ENCODE results near the gene NPAS3.

DNA sequence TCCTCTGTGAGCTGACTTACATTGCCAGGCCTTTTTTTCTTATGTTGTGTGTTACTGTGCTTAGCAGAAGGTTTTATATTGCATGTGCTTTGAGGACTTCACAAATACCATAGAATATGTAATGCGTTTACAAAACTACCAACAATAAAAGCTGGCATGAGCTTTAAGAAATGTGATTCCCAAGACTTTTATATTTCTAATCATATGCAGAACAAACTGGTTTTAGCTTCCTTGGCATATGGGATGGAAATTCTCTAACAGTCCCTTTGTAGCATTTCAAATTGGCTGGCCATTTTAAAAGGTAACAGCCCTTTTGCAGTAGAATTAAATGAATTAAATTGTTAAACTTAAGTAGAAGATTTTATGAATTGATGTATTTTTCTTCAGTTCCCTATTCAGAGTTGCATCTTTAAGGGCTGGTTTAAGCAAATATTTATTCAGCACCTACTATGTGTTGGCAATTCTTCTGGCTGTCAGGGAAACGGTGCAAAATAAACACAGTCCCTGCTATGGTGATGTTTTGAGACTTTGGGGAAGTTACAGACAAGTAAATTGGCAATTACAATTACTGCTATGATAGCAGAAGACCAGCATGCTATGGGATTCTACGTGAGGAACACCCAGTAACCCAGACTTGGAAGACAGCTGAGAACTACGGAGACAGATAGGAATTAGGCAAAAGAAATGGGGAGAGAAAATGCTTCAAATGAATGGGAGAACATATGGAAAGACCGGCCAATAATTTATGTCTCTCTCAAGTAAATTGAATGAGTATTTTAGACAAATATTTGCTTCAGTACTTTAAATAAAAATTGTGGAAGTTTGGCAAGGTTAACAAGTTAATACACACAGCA, 565.8 kb downstream of the NPAS3 start:
- TF ChIP-seq ZFP36 (IDR thresholded peaks at IDR 0.05; ENCODE audit: borderline replicate concordance, partially characterized antibody) (no peak), ESRRA (IDR thresholded peaks at IDR 0.05; ENCODE audit: borderline replicate concordance, low read length) (no peak), CHD2 (IDR thresholded peaks at IDR 0.05; ENCODE audit: low read length, partially characterized antibody) (no peak), RNF2 (IDR thresholded peaks at IDR 0.05; ENCODE audit: borderline replicate concordance, low read depth) (no peak), RFX5 (IDR thresholded peaks at IDR 0.05) (no peak), BHLHE40 (IDR thresholded peaks at IDR 0.05; ENCODE audit: low read depth, low read length) (no peak), CBX8 (IDR thresholded peaks at IDR 0.05) (no peak), EP300 (IDR thresholded peaks at IDR 0.05) (no peak)
- TF ChIP-seq, protein P1, sequence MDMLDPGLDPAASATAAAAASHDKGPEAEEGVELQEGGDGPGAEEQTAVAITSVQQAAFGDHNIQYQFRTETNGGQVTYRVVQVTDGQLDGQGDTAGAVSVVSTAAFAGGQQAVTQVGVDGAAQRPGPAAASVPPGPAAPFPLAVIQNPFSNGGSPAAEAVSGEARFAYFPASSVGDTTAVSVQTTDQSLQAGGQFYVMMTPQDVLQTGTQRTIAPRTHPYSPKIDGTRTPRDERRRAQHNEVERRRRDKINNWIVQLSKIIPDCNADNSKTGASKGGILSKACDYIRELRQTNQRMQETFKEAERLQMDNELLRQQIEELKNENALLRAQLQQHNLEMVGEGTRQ (IDR thresholded peaks at IDR 0.05) = no peak
- TF ChIP-seq, protein P2, sequence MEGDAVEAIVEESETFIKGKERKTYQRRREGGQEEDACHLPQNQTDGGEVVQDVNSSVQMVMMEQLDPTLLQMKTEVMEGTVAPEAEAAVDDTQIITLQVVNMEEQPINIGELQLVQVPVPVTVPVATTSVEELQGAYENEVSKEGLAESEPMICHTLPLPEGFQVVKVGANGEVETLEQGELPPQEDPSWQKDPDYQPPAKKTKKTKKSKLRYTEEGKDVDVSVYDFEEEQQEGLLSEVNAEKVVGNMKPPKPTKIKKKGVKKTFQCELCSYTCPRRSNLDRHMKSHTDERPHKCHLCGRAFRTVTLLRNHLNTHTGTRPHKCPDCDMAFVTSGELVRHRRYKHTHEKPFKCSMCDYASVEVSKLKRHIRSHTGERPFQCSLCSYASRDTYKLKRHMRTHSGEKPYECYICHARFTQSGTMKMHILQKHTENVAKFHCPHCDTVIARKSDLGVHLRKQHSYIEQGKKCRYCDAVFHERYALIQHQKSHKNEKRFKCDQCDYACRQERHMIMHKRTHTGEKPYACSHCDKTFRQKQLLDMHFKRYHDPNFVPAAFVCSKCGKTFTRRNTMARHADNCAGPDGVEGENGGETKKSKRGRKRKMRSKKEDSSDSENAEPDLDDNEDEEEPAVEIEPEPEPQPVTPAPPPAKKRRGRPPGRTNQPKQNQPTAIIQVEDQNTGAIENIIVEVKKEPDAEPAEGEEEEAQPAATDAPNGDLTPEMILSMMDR (IDR thresholded peaks at IDR 0.05) = no peak

Measured in A549 (cell line).